GM19351 (cell line): ENCODE results near the gene VSTM1.

Experiments used
- ATAC-seq: cut with Tn5 transposase; IDR thresholded peaks from one replicate; pipeline ENCODE4 v1.9.1; 2021; ENCODE audit warnings: mild to moderate bottlenecking, moderate library complexity; ENCODE audit not compliant: unreplicated experiment

VSTM1 gene

GRCh38 chr19:54013866-54014265 lies 49.8 kb downstream of the VSTM1 start:
- ATAC-seq, result no peak

- ATAC-seq, result no peak
Measured at GRCh38 chr19:54011507-54012211, 52.0 kb downstream of the VSTM1 start.

- ATAC-seq, result no peak
Measured at GRCh38 chr19:54010474-54010873, 53.2 kb downstream of the VSTM1 start.

- no peak for ATAC-seq
Measured at GRCh38 chr19:54009440-54009839, 54.3 kb downstream of the VSTM1 start.

- ATAC-seq, result no peak
Measured at GRCh38 chr19:54002495-54003315, 61.0 kb downstream of the VSTM1 start.

GRCh38 chr19:54001496-54001895 lies 62.2 kb downstream of the VSTM1 start:
- no peak for ATAC-seq

- no peak for ATAC-seq
Measured at GRCh38 chr19:53999694-54000093, 64.0 kb downstream of the VSTM1 start.

- ATAC-seq, result no peak
Measured at GRCh38 chr19:53998223-53998622, 65.5 kb downstream of the VSTM1 start.

GRCh38 chr19:53994811-53995210 lies 68.9 kb downstream of the VSTM1 start:
- no peak for ATAC-seq

- no peak for ATAC-seq
Measured at GRCh38 chr19:53993448-53993847, 70.2 kb downstream of the VSTM1 start.

GRCh38 chr19:53992815-53993214 lies 70.9 kb downstream of the VSTM1 start:
- ATAC-seq, result no peak

- ATAC-seq, result no peak
Measured at GRCh38 chr19:53992211-53992610, 71.5 kb downstream of the VSTM1 start.

GRCh38 chr19:53991224-53992113 lies 72.2 kb downstream of the VSTM1 start, which contains the start of gene CACNG6:
Gene CACNG6 (plus strand): TSS chr19:53991637. CDS start chr19:53992878, 1,241 bp downstream.
- no peak for ATAC-seq
